GM12865 (cell line): Measurements from ENCODE around the gene MYO18B.
A peak's percentile ranks its signal among the peaks of the same experiment; 100 is the strongest.

Experiments used
- DNase-seq: peaks from one replicate; pipeline ENCODE4 v3.0.0; 2010; ENCODE audit warnings: low read depth
- H3K4me3 ChIP-seq: 2 replicates; pipeline ENCODE4 v1.5.1; 2011; ENCODE audit warnings: mild to moderate bottlenecking, low read depth, low read length, control low read depth
- CTCF ChIP-seq: IDR thresholded peaks from 2 replicates; pipeline ENCODE4 v1.5.1; 2011; ENCODE audit warnings: low read length, control low read depth, low read depth, inconsistent platforms; ENCODE audit not compliant: insufficient read depth; ENCODE audit errors: missing control alignments

Gene MYO18B

DNA sequence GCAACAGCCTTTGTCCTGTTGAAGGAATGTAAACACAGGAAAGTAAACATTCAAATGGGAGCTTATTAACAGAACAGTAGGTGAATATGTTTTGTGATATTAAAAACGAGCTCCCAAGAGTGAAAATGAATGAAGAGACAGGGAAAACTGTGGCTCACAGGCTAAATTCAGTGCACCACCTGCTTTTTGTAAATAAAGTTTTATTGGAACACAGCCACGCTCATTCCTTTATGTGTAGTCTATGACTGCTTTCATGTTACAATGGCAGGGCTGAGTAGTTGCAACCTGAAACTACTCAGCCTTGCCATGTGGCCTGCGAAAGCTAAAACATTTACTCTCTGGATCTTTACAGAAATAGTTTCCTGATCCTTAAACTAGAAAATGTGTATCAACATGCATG, 136.9 kb downstream of the MYO18B start:
- TF ChIP-seq CTCF, result no peak
- no peak for DNase-seq
- no peak overlapping the region for H3K4me3 ChIP-seq

GRCh38 chr22:25880524-25880923, 138.5 kb downstream of the MYO18B start:
- DNase-seq, result peak; percentile 58
- H3K4me3 ChIP-seq, result no peak overlapping the region
- TF ChIP-seq CTCF, result peak; percentile 53

DNA sequence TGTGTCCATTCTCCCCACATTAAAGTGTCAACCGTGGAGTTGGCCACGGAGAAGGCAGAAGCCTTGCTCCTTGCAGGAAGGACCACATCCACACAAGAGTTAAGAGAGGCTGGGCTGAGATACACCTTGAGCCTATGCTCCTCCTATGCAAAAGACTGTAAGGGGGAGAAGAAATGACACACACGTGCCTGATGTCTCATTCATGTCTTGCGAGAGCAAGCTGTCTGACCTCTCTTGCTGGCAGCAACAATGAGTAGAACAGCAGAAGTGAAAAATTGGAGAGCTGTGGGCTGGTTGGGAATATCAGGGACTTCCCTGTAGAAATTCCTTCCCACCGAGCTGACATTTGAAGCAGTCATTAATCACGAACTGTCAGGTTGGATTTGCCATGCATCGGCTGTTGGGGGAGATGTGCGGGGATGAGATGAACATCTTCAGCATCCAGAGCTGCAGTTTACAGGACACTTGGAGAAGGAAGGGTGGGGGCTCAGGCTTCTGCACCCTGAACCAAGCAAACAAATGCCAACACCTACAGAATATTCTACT, 139.3 kb downstream of the MYO18B start:
- no peak for TF ChIP-seq CTCF
- no peak overlapping the region for H3K4me3 ChIP-seq
- no peak for DNase-seq

DNA sequence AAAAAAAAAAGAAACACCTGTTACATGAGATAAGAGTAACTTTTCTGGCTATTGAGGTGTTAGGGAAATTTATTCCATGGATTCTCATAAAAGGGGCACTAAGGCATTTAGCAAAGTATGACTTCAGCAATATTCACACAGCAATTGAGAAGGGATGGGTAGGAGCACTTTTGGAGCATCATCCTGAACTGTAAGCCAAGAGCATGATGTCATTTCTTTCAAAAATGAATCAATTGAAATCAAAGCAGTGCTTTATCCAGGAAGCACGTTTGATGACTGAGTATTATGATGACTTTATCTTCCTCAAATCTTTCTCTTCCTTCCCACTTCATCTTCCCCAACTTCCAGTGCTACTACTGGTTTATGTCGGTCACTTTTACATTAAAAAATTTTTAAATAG, 140.4 kb downstream of the MYO18B start:
- no peak for DNase-seq
- H3K4me3 ChIP-seq, result no peak overlapping the region
- no peak for TF ChIP-seq CTCF

DNA sequence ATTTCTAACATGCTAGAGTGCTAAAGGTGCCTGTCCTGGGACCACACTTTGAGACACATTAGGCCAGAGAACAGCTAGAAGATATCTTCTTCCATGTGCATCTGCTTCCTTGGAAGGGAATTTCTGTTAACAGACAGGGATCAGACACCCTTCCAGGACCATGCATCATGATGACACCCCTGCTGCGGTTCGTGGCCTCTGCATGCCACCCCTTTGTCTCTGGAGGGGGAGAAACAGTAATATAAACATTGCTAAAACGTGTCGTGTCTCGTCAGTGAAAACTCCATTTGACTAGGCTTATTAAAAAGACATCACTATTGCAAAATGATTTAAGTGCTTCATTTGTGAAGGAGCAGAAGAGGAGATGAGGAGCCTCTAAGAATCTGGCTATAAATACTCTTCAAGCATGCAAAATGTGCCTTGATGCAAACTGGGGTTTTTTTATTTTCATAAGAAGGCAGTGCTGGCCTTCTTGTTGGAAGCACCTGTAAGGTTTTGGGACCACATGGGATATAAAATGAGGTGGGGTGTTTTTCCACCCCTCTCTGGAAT, 141.6 kb downstream of the MYO18B start:
- TF ChIP-seq CTCF, result no peak

DNA sequence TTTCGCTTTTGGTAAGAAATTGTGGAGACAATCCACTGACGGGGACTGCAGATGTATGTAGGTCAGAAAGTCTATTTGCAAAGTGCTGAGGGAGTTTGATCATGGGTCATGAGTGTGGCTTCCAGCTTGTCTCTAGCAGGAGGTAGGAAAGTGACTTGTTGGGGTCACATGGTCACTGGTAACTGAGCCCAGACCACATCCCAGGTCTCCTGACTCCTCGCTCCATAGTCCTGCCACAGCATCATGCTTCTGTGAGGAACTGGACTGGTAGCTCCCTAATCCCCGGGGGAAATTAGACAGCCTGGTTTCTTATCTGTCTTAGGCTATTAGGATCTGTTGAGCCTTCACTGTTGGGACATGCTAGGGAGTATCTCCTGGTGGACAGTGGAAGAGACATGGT, 142.1 kb downstream of the MYO18B start:
- no peak overlapping the region for H3K4me3 ChIP-seq
- DNase-seq, result no peak
- no peak for TF ChIP-seq CTCF

More for the DNA sequence above, 141.6 kb downstream of the MYO18B start:
- H3K4me3 ChIP-seq, result no peak overlapping the region
- DNase-seq, result no peak

GRCh38 chr22:25888399-25889054, 146.5 kb downstream of the MYO18B start:
- H3K4me3 ChIP-seq, result no peak overlapping the region
- peak; percentile 9 for DNase-seq
- TF ChIP-seq CTCF, result no peak
